Measurements from ENCODE around the gene SLC9A2. TPM values are rescaled to one million over a fixed set of nuclear protein-coding genes. Genes with fewer than 3 reads are reported as not detected.

Gene SLC9A2
- total and polyA plus RNA-seq, 2 of the 13 experiments (the other 11 are each of a cell fraction or from before 2014, with no cell fraction given): 0.02 TPM; not detected in 1

GRCh38 chr2:102724016-102724490 lies 104.7 kb downstream of the SLC9A2 start (continued):
- TF ChIP-seq ZNF512B (CRISPR knock-in tag; IDR thresholded peaks at IDR 0.05; ENCODE audit: borderline replicate concordance): no peak
- TF ChIP-seq ATF3 (CRISPR knock-in tag; IDR thresholded peaks at IDR 0.05): no peak
- TF ChIP-seq ZNF512 (CRISPR knock-in tag; IDR thresholded peaks at IDR 0.05): no peak
- no peak for TF ChIP-seq ZEB1 (IDR thresholded peaks at IDR 0.05; ENCODE audit: insufficient replicate concordance, low read depth)
- TF ChIP-seq ZNF264 (CRISPR knock-in tag; IDR thresholded peaks at IDR 0.05): 0 out of 2 replicates have a peak, but pooled peaks have one; percentile 43
- TF ChIP-seq ATF7-NPFF (CRISPR knock-in tag; IDR thresholded peaks at IDR 0.05; ENCODE audit: low read depth): 0 out of 2 replicates have a peak, but pooled peaks have one; percentile 71
- TF ChIP-seq NBN (conservative IDR thresholded peaks at IDR 0.05): no peak
- TF ChIP-seq MBNL3 (CRISPR knock-in tag; conservative IDR thresholded peaks at IDR 0.05): no peak
- TF ChIP-seq ATF5 (CRISPR knock-in tag; IDR thresholded peaks at IDR 0.05; ENCODE audit: low read depth): no peak
- TF ChIP-seq HOXA9 (CRISPR knock-in tag; IDR thresholded peaks at IDR 0.05; ENCODE audit: borderline replicate concordance): no peak
- TF ChIP-seq HNRNPL (IDR thresholded peaks at IDR 0.05; ENCODE audit: low read depth, low read length): no peak
- no peak for TF ChIP-seq ZNF234 (CRISPR knock-in tag; conservative IDR thresholded peaks at IDR 0.05)
- 0 out of 2 replicates have a peak, but pooled peaks have one; percentile 19 for TF ChIP-seq ETV6 (CRISPR knock-in tag; conservative IDR thresholded peaks at IDR 0.05)
- no peak for TF ChIP-seq ZNF367 (CRISPR knock-in tag; IDR thresholded peaks at IDR 0.05; ENCODE audit: borderline replicate concordance)
- no peak for TF ChIP-seq BATF2 (CRISPR knock-in tag; IDR thresholded peaks at IDR 0.05)
- TF ChIP-seq ZNF556 (CRISPR knock-in tag; IDR thresholded peaks at IDR 0.05; ENCODE audit: borderline replicate concordance): peak; percentile 88; the same call in 1 of the 2 replicates
- TF ChIP-seq TAF15 (IDR thresholded peaks at IDR 0.05; ENCODE audit: low read depth, low read length, poor library complexity, severe bottlenecking): no peak
- no peak; the same call in 1 of the 2 replicates for TF ChIP-seq KDM5A (IDR thresholded peaks at IDR 0.05; ENCODE audit: borderline replicate concordance, low read length)
- TF ChIP-seq ZSCAN29 (CRISPR knock-in tag; conservative IDR thresholded peaks at IDR 0.05): peak; percentile 96
- peak; percentile 19; the same call in 1 of the 2 replicates for TF ChIP-seq ZNF281 (CRISPR knock-in tag; IDR thresholded peaks at IDR 0.05; ENCODE audit: borderline replicate concordance)
- TF ChIP-seq DNMT1 (CRISPR knock-in tag; IDR thresholded peaks at IDR 0.05): no peak

Data from HepG2 (cell line).